K562 (cell line): ENCODE results near the gene LAT. TPM values are rescaled to one million over a fixed set of nuclear protein-coding genes. Genes with fewer than 3 reads are reported as not detected.

Experiments
- ATAC-seq: fragments of 200-7000 bp; cut with Tn5 transposase; 3 replicates; pipeline ENCODE4 v1.9.1; 2020; ENCODE audit warnings: moderate library complexity
- BruUV-seq: library from RNA; stranded (reverse); fragments of 400-500 nt; replicated peaks from 2 replicates; lab custom pipeline; 2021; lab: Mats Ljungman, UMichigan
- CTCF ChIA-PET: fragments of 300-600 bp; formaldehyde crosslinking; extraction: SDS; loops from one replicate; lab custom pipeline; 2021; ENCODE audit warnings: low intra/inter-chr PET ratio; lab: Yijun Ruan, JAX
- POLR2A ChIA-PET: fragments of 300-600, 350-650 bp; sonication (Branson Sonifier 250); formaldehyde crosslinking; extraction: SDS; loops from one replicate; lab custom pipeline; 2021; ENCODE audit warnings: antibody characterized with exemption, inconsistent platforms; lab: Yijun Ruan, JAX
- DNase-seq, 4 experiments: peaks; one replicate each; pipeline versions ENCODE4 v3.0.0 to v3.0.0-alpha.2; 2011 to 2018; ENCODE audit warnings: low spot score in 3 of 4, mixed read lengths in 3 of 4; ENCODE audit errors: extremely low read depth in 1 of 4
- FAIRE-seq: peaks from 2 replicates; lab custom pipeline; 2011; peaks lifted over from hg19 to GRCh38; lab: Jason Lieb, UNC
- H2AFZ ChIP-seq: 2 replicates; pipeline ENCODE4 v1.6.0; 2011; ENCODE audit warnings: low read depth, low read length, control low read depth, inconsistent platforms
- H3K27ac ChIP-seq: fragments of 200-600 bp; 3 replicates; pipeline ENCODE4 v1.8.0; 2011; ENCODE audit warnings: low read depth, mild to moderate bottlenecking, control low read depth, inconsistent platforms, low read length, moderate library complexity, mixed read lengths; ENCODE audit errors: extremely low read depth
- H3K27me3 ChIP-seq, 2 experiments: fragments of 300-600 bp in 1 of 2; 2 replicates in 1 of 2; 3 replicates in 1 of 2; pipeline versions ENCODE4 v1.6.0 to v1.8.0; 2011; ENCODE audit warnings: inconsistent platforms in 2 of 2, low read length in 2 of 2, mild to moderate bottlenecking in 1 of 2, mixed read lengths in 1 of 2, moderate library complexity in 1 of 2; ENCODE audit not compliant: control insufficient read depth in 2 of 2, insufficient read depth in 2 of 2
- H3K36me3 ChIP-seq: fragments of 300-600 bp; 3 replicates; pipeline ENCODE4 v1.8.0; 2011; ENCODE audit warnings: mild to moderate bottlenecking, low read length, inconsistent platforms; ENCODE audit not compliant: control insufficient read depth, insufficient read depth
- H3K4me1 ChIP-seq, 2 experiments: fragments of 200-600 bp in 1 of 2; replicated peaks in 1 of 2; 2 replicates in 1 of 2; 3 replicates in 1 of 2; pipeline versions ENCODE4 v1.5.1 to v1.8.0; 2011; ENCODE audit warnings: inconsistent platforms in 2 of 2, low read length in 2 of 2, mild to moderate bottlenecking in 1 of 2, mixed read lengths in 1 of 2, moderate library complexity in 1 of 2; ENCODE audit not compliant: control insufficient read depth in 2 of 2, insufficient read depth in 2 of 2
- H3K4me2 ChIP-seq: 2 replicates; pipeline ENCODE4 v1.6.1; 2011; ENCODE audit warnings: low read length, control low read depth, inconsistent platforms, mixed read lengths; ENCODE audit not compliant: insufficient read depth
- H3K4me3 ChIP-seq: fragments of 200-600 bp; sonication (generic), shearing (Covaris generic); 2 replicates; pipeline ENCODE4 v1.5.1; 2016; ENCODE audit warnings: control low read depth, inconsistent platforms
- H3K79me2 ChIP-seq: fragments of 200-600 bp; 3 replicates; pipeline ENCODE4 v1.8.0; 2011; ENCODE audit warnings: low read length, inconsistent platforms; ENCODE audit not compliant: control insufficient read depth, insufficient read depth
- H3K9ac ChIP-seq, 2 experiments: 2 replicates each; pipeline versions ENCODE4 v1.6.0 to v1.6.1; 2011; ENCODE audit warnings: low read depth in 2 of 2, low read length in 2 of 2, control low read depth in 1 of 2, inconsistent platforms in 1 of 2, mild to moderate bottlenecking in 1 of 2, mixed read lengths in 1 of 2; ENCODE audit not compliant: insufficient read depth in 1 of 2
- H3K9me1 ChIP-seq: one replicate; pipeline ENCODE4 v1.6.0; 2011; ENCODE audit warnings: inconsistent platforms, mild to moderate bottlenecking, low read length, moderate library complexity; ENCODE audit not compliant: control insufficient read depth, insufficient read depth
- H3K9me3 ChIP-seq: replicated peaks from 2 replicates; pipeline ENCODE4 v1.5.1; 2011; ENCODE audit warnings: low read depth, low read length, inconsistent platforms; ENCODE audit not compliant: control insufficient read depth, insufficient read depth
- H4K20me1 ChIP-seq: replicated peaks from 2 replicates; pipeline ENCODE4 v1.6.1; 2011; ENCODE audit warnings: low read length, inconsistent platforms, mixed read lengths; ENCODE audit not compliant: control insufficient read depth, insufficient read depth
- BMI1 ChIP-seq: fragments of 150-350 bp; IDR thresholded peaks from 2 replicates; pipeline ENCODE4 v1.6.1; 2014; ENCODE audit warnings: low read length
- BRF1 ChIP-seq: IDR thresholded peaks from 3 replicates; pipeline ENCODE4 v1.6.1; 2011; ENCODE audit warnings: borderline replicate concordance, mild to moderate bottlenecking; ENCODE audit not compliant: insufficient read length; ENCODE audit errors: extremely low read depth
- CHD1 ChIP-seq: fragments of 200-600 bp; sonication (generic); IDR thresholded peaks from one replicate; pipeline ENCODE4 v1.6.1; 2012; ENCODE audit warnings: mild to moderate bottlenecking, moderate library complexity, low read length, inconsistent platforms
- DIDO1 ChIP-seq: fragments of 450-650 bp; IDR thresholded peaks from 2 replicates; pipeline ENCODE4 v1.6.1; 2016; ENCODE audit warnings: low read depth, missing biosample characterization, missing genetic modification characterization
- ETV1 ChIP-seq: fragments of 450-650 bp; conservative IDR thresholded peaks from 2 replicates; pipeline ENCODE4 v1.6.1; 2016; ENCODE audit warnings: missing genetic modification characterization, control low read depth, low read depth, missing compliant biosample characterization
- HIVEP1 ChIP-seq: fragments of 250-450 bp; sonication (Bioruptor Pico); IDR thresholded peaks from 2 replicates; pipeline ENCODE4 v1.4.0; 2020; ENCODE audit warnings: mild to moderate bottlenecking
- HMGN3 ChIP-seq: IDR thresholded peaks from 2 replicates; pipeline ENCODE4 v1.6.1; 2011; ENCODE audit warnings: borderline replicate concordance, low read depth, mild to moderate bottlenecking, mixed read lengths, low read length; ENCODE audit not compliant: insufficient read length; ENCODE audit errors: extremely low read depth
- NFRKB ChIP-seq: fragments of 450-650 bp; IDR thresholded peaks from 2 replicates; pipeline ENCODE4 v1.6.1; 2016; ENCODE audit warnings: low read depth
- NR1H2 ChIP-seq: sonication (generic); formaldehyde crosslinking; IDR thresholded peaks from 2 replicates; pipeline ENCODE4 v1.4.0; 2020; ENCODE audit warnings: mild to moderate bottlenecking, missing genetic modification reagents
- PHF8 ChIP-seq: fragments of 200-600 bp; sonication (generic); IDR thresholded peaks from 2 replicates; pipeline ENCODE4 v1.6.1; 2012; ENCODE audit warnings: mixed run types, mild to moderate bottlenecking, inconsistent platforms, low read length, moderate library complexity, borderline replicate concordance
- TEAD2 ChIP-seq: fragments of 450-650 bp; IDR thresholded peaks from 2 replicates; pipeline ENCODE4 v1.6.1; 2016; ENCODE audit warnings: missing genetic modification characterization, control low read depth, missing compliant biosample characterization
- XRCC5 ChIP-seq: fragments of 200-400 bp; formaldehyde crosslinking; IDR thresholded peaks from 2 replicates; pipeline ENCODE4 v1.6.1; 2017; ENCODE audit warnings: low read depth, mild to moderate bottlenecking, low read length
- ZEB2 ChIP-seq: fragments of 450-650 bp; IDR thresholded peaks from 2 replicates; pipeline ENCODE4 v1.6.1; 2016
- ZNF143 ChIP-seq: sonication (generic); formaldehyde crosslinking; IDR thresholded peaks from 2 replicates; pipeline ENCODE4 v1.9.0; 2022; ENCODE audit warnings: mild to moderate bottlenecking, missing genetic modification reagents
- ZNF24 ChIP-seq: fragments of 450-650 bp; IDR thresholded peaks from 2 replicates; pipeline ENCODE4 v1.6.1; 2016
- ZNF444 ChIP-seq: fragments of 250-450 bp; sonication (Bioruptor Pico); IDR thresholded peaks from 2 replicates; pipeline ENCODE4 v1.4.0; 2020; ENCODE audit warnings: mild to moderate bottlenecking, moderate library complexity
- ZNF76 ChIP-seq: fragments of 250-450 bp; sonication (Bioruptor Pico); IDR thresholded peaks from 2 replicates; pipeline ENCODE4 v1.4.0; 2020; ENCODE audit warnings: mild to moderate bottlenecking, moderate library complexity, borderline replicate concordance
- ZNF830 ChIP-seq: fragments of 250-450 bp; sonication (Bioruptor Pico); IDR thresholded peaks from 2 replicates; pipeline ENCODE4 v1.5.0; 2021; ENCODE audit warnings: mild to moderate bottlenecking
- WGBS: fragments of 100-300 bp; shearing (Covaris generic); methylation state at CpG from one replicate; pipeline ENCODE4 v1.1.6; 2016; ENCODE audit warnings: low coverage, mixed read lengths; ENCODE audit not compliant: insufficient coverage; ENCODE audit errors: missing lambda C conversion rate; 5-methylcytosine and 5-hydroxymethylcytosine counted together
- in situ Hi-C: fragments of 300-500 bp; cut with MboI; formaldehyde crosslinking; loops from 4 replicates; pipeline ENCODE4 v1.15.0; 2018; ENCODE audit warnings: inconsistent platforms, mixed read lengths
- intact Hi-C: fragments of 100-400 bp; cut with micrococcal nuclease; formaldehyde crosslinking; loops from 2 replicates; pipeline ENCODE4 v1.14.2; 2022
- polyA plus RNA-seq, 8 experiments: library from polyadenylated mRNA; depleted of rRNA in 4 of 8; stranded (reverse) in 5 of 8; unstranded in 3 of 8; fragments of >200 nt; fragmentation: Nextera tagmentation in 2 of 8; fragmentation: Illumina TruSeq in 1 of 8; extraction: Ambion mirVana in 2 of 8; extraction: Trizol in 1 of 8; gene quantifications; 2 replicates each; pipeline versions ENCODE4 v1.2.1 to v1.2.3, GENCODE V29; 2011 to 2014; ENCODE audit warnings: inconsistent platforms in 1 of 8, missing spikeins in 1 of 8
- total RNA-seq, 7 experiments: library from RNA; depleted of rRNA in 6 of 7; stranded (reverse); fragments of >200 nt in 6 of 7; fragmentation: Illumina TruSeq in 2 of 7; extraction: Trizol in 2 of 7; gene quantifications; 2 replicates each; pipeline versions ENCODE4 v1.2.1 to v1.2.3, GENCODE V29; 2011 to 2021; ENCODE audit warnings: low replicate concordance in 1 of 7
- TF ChIP-seq, protein P1 (sequence below): fragments of 450-650 bp; IDR thresholded peaks from 2 replicates; pipeline ENCODE4 v1.6.1; 2016; ENCODE audit warnings: missing biosample characterization, missing genetic modification characterization
- TF ChIP-seq, protein P2 (sequence below): fragments of 250-450 bp; sonication (Bioruptor Pico); IDR thresholded peaks from 2 replicates; pipeline ENCODE4 v1.5.0; 2021; ENCODE audit warnings: mild to moderate bottlenecking, borderline replicate concordance
- TF ChIP-seq, protein P3 (sequence below): fragments of 450-650 bp; conservative IDR thresholded peaks from 2 replicates; pipeline ENCODE4 v1.6.1; 2016; ENCODE audit warnings: missing genetic modification characterization, low read depth, mild to moderate bottlenecking, missing compliant biosample characterization, moderate library complexity

Gene LAT
- total and polyA plus RNA-seq, 9 of the 15 experiments (the other 6 are each of a cell fraction or from before 2014, with no cell fraction given) = 0.40 to 4.2 (median 1.3) TPM

DNA sequence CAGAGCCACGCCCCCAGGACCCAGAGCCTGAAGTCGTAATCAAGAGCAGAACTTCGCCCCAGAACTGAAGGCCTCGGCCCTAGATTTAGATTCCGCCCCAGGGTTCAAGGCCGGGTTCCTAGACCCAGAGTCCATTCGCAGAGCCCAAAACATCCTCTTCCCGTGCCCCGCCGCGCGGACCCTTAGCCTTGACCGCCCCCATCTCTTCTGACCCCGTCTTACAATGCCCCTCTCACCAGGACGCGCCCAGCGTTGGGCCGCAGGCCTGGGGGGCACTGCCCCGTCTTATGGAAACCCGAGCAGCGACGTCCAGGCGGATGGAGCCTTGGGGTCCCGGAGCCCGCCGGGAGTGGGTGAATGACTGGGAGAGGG is 48.1 kb upstream of the LAT start:
- Histone ChIP-seq H3K4me2 (peak overlapping the region; percentile 58; the same call in 1 of the 2 replicates), H3K9me1 (no peaks in the 10 kb centered on the region), H3K27ac (peak overlapping the region; percentile 55; the same call in 1 of the 3 replicates), H2AFZ (peak overlapping the region; percentile 89), H3K79me2 (peaks cover 9% of the 10 kb centered on the region), H4K20me1 (no peaks in the 10 kb centered on the region), H3K9me3 (no peaks in the 10 kb centered on the region), H3K9ac (peak overlapping the region; percentile 44 to 49; a peak in 2 of 4 replicates), H3K4me1 (peaks cover 8 to 46% of the 10 kb centered on the region in 2 experiments; a peak in 4 of 5 replicates), H3K36me3 (no peaks in the 10 kb centered on the region), H3K4me3 (no peak overlapping the region), H3K27me3 (no peaks in the 10 kb centered on the region)
- in situ Hi-C loops = loop anchor here (25.0 kb wide), 1 partner anchor 499 kb away; no protein-coding TSS in a partner anchor
- DNase-seq (no peak), FAIRE-seq (no peak), ATAC-seq (no peak)
- no TSS peak for BruUV-seq
- CTCF ChIA-PET = interaction anchor here (1.4 kb wide), 1 partner anchor 9 kb away, joined by 4 read pairs; no protein-coding TSS in a partner anchor
- intact Hi-C loops = loop anchor here (5.0 kb wide), 1 partner anchor 54 kb away; no protein-coding TSS in a partner anchor
- POLR2A ChIA-PET = interaction anchor here (0.7 to 1.2 kb wide), 6 partner anchors 9 to 102 kb away, joined by 3 to 5 read pairs (median 4); partner anchors contain the start of gene SH2B1
- 50% methylated on average over 24 of the region's 26 CpGs for WGBS
- TF ChIP-seq ZNF830 (CRISPR knock-in tag) (no peak), BMI1 (no peak), NFRKB (no peak), TEAD2 (no peak), ETV1 (tag) (no peak), ZNF24 (no peak), ZEB2 (no peak), HIVEP1 (CRISPR knock-in tag) (no peak), XRCC5 (no peak), DIDO1 (tag) (no peak), BRF1 (no peak), PHF8 (peak; percentile 6; the same call in 1 of the 2 replicates), HMGN3 (peak; percentile 3), NR1H2 (CRISPR knock-in tag) (no peak), ZNF444 (CRISPR knock-in tag) (no peak), ZNF76 (no peak), CHD1 (no peak), ZNF143 (CRISPR knock-in tag) (no peak)
- TF ChIP-seq, protein P1, sequence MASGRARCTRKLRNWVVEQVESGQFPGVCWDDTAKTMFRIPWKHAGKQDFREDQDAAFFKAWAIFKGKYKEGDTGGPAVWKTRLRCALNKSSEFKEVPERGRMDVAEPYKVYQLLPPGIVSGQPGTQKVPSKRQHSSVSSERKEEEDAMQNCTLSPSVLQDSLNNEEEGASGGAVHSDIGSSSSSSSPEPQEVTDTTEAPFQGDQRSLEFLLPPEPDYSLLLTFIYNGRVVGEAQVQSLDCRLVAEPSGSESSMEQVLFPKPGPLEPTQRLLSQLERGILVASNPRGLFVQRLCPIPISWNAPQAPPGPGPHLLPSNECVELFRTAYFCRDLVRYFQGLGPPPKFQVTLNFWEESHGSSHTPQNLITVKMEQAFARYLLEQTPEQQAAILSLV (tag) = no peak
- TF ChIP-seq, protein P2, sequence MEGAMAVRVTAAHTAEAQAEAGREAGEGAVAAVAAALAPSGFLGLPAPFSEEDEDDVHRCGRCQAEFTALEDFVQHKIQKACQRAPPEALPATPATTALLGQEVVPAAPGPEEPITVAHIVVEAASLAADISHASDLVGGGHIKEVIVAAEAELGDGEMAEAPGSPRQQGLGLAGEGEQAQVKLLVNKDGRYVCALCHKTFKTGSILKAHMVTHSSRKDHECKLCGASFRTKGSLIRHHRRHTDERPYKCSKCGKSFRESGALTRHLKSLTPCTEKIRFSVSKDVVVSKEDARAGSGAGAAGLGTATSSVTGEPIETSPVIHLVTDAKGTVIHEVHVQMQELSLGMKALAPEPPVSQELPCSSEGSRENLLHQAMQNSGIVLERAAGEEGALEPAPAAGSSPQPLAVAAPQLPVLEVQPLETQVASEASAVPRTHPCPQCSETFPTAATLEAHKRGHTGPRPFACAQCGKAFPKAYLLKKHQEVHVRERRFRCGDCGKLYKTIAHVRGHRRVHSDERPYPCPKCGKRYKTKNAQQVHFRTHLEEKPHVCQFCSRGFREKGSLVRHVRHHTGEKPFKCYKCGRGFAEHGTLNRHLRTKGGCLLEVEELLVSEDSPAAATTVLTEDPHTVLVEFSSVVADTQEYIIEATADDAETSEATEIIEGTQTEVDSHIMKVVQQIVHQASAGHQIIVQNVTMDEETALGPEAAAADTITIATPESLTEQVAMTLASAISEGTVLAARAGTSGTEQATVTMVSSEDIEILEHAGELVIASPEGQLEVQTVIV (CRISPR knock-in tag) = no peak
- TF ChIP-seq, protein P3, sequence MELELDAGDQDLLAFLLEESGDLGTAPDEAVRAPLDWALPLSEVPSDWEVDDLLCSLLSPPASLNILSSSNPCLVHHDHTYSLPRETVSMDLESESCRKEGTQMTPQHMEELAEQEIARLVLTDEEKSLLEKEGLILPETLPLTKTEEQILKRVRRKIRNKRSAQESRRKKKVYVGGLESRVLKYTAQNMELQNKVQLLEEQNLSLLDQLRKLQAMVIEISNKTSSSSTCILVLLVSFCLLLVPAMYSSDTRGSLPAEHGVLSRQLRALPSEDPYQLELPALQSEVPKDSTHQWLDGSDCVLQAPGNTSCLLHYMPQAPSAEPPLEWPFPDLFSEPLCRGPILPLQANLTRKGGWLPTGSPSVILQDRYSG (tag) = no peak
